ENCODE data around the gene CDKAL1.

The CDKAL1 gene

DNA sequence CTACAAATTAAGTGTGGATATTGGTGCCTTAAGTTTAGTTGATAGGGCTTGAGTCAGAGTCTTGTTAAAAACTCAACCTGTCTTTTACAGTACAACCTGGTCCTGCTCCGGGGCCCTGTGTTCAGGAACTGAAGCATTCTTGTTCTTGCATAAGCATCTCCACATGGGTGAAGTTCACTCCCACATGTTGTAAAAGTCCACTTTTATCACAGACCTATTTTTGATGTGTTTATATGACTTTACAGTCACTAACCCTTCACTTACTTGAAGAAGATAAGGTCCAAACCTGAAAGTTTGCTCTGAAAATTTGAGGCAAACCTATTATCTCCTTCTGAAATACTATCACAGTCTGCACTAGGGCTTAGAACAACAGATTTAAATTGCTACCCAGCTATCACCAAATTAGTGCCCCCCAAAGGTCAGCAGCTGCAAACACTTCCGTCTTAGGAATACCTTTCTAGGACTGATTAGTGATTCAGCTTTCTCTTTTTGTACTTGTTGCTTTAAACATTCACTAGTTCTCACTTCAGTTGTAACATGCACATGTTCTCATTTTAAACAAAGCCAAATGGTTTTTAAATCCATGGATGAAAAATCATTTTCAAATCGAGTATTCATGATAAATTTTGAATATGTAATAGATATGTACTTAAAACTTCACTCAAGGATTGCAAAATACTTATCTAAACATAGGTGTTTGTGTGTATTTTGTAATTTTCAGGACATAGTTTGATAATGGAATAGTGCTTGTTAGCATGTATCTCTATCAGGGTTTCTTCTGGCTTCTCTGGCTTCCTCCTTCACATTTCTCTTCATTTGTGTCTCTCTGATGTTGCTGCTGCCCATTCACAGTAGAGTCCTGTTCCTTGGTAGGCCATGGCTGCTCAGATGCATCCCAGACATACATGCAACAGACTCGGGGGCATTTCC is 589.5 kb downstream of the CDKAL1 start:
- Histone ChIP-seq H3K9ac (ENCODE audit: low read depth, low read length) (no peak overlapping the region), H3K4me1 (ENCODE audit: control insufficient read depth, insufficient read depth, low read length) (no peaks in the 10 kb centered on the region), H3K4me3 (ENCODE audit: low read depth, low read length) (no peak overlapping the region), H3K27ac (ENCODE audit: low read depth, low read length) (no peak overlapping the region), H3K27me3 (ENCODE audit: control insufficient read depth, insufficient read depth, low read length) (no peaks in the 10 kb centered on the region), H3K36me3 (ENCODE audit: control insufficient read depth, insufficient read depth, low read length) (no peaks in the 10 kb centered on the region), H3K9me3 (ENCODE audit: control insufficient read depth, insufficient read depth, low read length) (no peaks in the 10 kb centered on the region)

- Histone ChIP-seq H3K4me3 (ENCODE audit: low read depth, low read length) (no peak overlapping the region), H3K27ac (ENCODE audit: low read depth, low read length) (no peak overlapping the region), H3K9me3 (ENCODE audit: control insufficient read depth, insufficient read depth, low read length) (no peaks in the 10 kb centered on the region), H3K27me3 (ENCODE audit: control insufficient read depth, insufficient read depth, low read length) (no peaks in the 10 kb centered on the region), H3K4me1 (ENCODE audit: control insufficient read depth, insufficient read depth, low read length) (peaks cover 32% of the 10 kb centered on the region), H3K36me3 (ENCODE audit: control insufficient read depth, insufficient read depth, low read length) (no peaks in the 10 kb centered on the region), H3K9ac (ENCODE audit: low read depth, low read length) (no peak overlapping the region)
Measured at GRCh38 chr6:21128601-21129000, 594.3 kb downstream of the CDKAL1 start.

GRCh38 chr6:21131406-21131805 is 597.1 kb downstream of the CDKAL1 start:
- no peak overlapping the region for H3K4me3 ChIP-seq (ENCODE audit: low read depth, low read length)
- no peaks in the 10 kb centered on the region for H3K27me3 ChIP-seq (ENCODE audit: control insufficient read depth, insufficient read depth, low read length)
- H3K36me3 ChIP-seq (ENCODE audit: control insufficient read depth, insufficient read depth, low read length) = no peaks in the 10 kb centered on the region
- no peak overlapping the region for H3K27ac ChIP-seq (ENCODE audit: low read depth, low read length)
- H3K4me1 ChIP-seq (ENCODE audit: control insufficient read depth, insufficient read depth, low read length) = peaks cover 46% of the 10 kb centered on the region
- H3K9ac ChIP-seq (ENCODE audit: low read depth, low read length) = no peak overlapping the region
- H3K9me3 ChIP-seq (ENCODE audit: control insufficient read depth, insufficient read depth, low read length) = no peaks in the 10 kb centered on the region

DNA sequence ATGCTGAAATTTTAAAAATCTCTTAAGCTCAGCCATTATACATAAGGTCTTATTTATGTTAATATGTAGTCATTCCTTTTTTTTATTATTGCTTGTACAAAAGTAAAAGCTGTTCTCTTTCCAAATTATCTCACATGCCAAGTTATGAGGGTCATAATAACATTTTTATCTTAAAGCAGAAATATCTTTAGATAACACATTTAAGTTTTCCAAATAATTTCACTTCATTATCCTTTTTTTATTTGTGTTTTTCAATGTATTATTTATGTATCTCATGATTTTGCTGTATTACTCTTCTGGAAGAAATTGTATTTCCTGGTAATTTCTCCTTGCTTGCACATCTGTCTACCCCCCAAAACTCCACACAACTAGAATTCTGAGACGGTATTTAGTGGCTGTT is 598.2 kb downstream of the CDKAL1 start:
- Histone ChIP-seq H3K4me1 (ENCODE audit: control insufficient read depth, insufficient read depth, low read length) (peaks cover 52% of the 10 kb centered on the region), H3K9me3 (ENCODE audit: control insufficient read depth, insufficient read depth, low read length) (no peaks in the 10 kb centered on the region), H3K9ac (ENCODE audit: low read depth, low read length) (no peak overlapping the region), H3K27ac (ENCODE audit: low read depth, low read length) (no peak overlapping the region), H3K27me3 (ENCODE audit: control insufficient read depth, insufficient read depth, low read length) (no peaks in the 10 kb centered on the region), H3K4me3 (ENCODE audit: low read depth, low read length) (no peak overlapping the region), H3K36me3 (ENCODE audit: control insufficient read depth, insufficient read depth, low read length) (no peaks in the 10 kb centered on the region)

GRCh38 chr6:21132856-21133838 is 598.9 kb downstream of the CDKAL1 start:
- H3K27ac ChIP-seq (ENCODE audit: low read depth, low read length) = no peak overlapping the region

GRCh38 chr6:21133901-21134300 is 599.6 kb downstream of the CDKAL1 start:
- H3K27ac ChIP-seq (ENCODE audit: low read depth, low read length) = no peak overlapping the region
- no peak overlapping the region for H3K9ac ChIP-seq (ENCODE audit: low read depth, low read length)

More at GRCh38 chr6:21132856-21133838, 598.9 kb downstream of the CDKAL1 start:
- no peak overlapping the region for H3K9ac ChIP-seq (ENCODE audit: low read depth, low read length)
- peaks cover 59% of the 10 kb centered on the region for H3K4me1 ChIP-seq (ENCODE audit: control insufficient read depth, insufficient read depth, low read length)
- no peaks in the 10 kb centered on the region for H3K36me3 ChIP-seq (ENCODE audit: control insufficient read depth, insufficient read depth, low read length)
- H3K27me3 ChIP-seq (ENCODE audit: control insufficient read depth, insufficient read depth, low read length) = no peaks in the 10 kb centered on the region
- no peaks in the 10 kb centered on the region for H3K9me3 ChIP-seq (ENCODE audit: control insufficient read depth, insufficient read depth, low read length)
- H3K4me3 ChIP-seq (ENCODE audit: low read depth, low read length) = no peak overlapping the region

GRCh38 chr6:21134356-21134755 is 600.1 kb downstream of the CDKAL1 start:
- no peaks in the 10 kb centered on the region for H3K27me3 ChIP-seq (ENCODE audit: control insufficient read depth, insufficient read depth, low read length)
- H3K27ac ChIP-seq (ENCODE audit: low read depth, low read length) = no peak overlapping the region
- no peaks in the 10 kb centered on the region for H3K36me3 ChIP-seq (ENCODE audit: control insufficient read depth, insufficient read depth, low read length)
- H3K4me3 ChIP-seq (ENCODE audit: low read depth, low read length) = no peak overlapping the region; the same call in 1 of the 2 replicates
- peaks cover 63% of the 10 kb centered on the region for H3K4me1 ChIP-seq (ENCODE audit: control insufficient read depth, insufficient read depth, low read length)
- no peaks in the 10 kb centered on the region for H3K9me3 ChIP-seq (ENCODE audit: control insufficient read depth, insufficient read depth, low read length)
- no peak overlapping the region for H3K9ac ChIP-seq (ENCODE audit: low read depth, low read length)

More at GRCh38 chr6:21133901-21134300, 599.6 kb downstream of the CDKAL1 start:
- Histone ChIP-seq H3K4me3 (ENCODE audit: low read depth, low read length) (no peak overlapping the region; the same call in 1 of the 2 replicates), H3K27me3 (ENCODE audit: control insufficient read depth, insufficient read depth, low read length) (no peaks in the 10 kb centered on the region), H3K9me3 (ENCODE audit: control insufficient read depth, insufficient read depth, low read length) (no peaks in the 10 kb centered on the region), H3K4me1 (ENCODE audit: control insufficient read depth, insufficient read depth, low read length) (peaks cover 63% of the 10 kb centered on the region), H3K36me3 (ENCODE audit: control insufficient read depth, insufficient read depth, low read length) (no peaks in the 10 kb centered on the region)

DNA sequence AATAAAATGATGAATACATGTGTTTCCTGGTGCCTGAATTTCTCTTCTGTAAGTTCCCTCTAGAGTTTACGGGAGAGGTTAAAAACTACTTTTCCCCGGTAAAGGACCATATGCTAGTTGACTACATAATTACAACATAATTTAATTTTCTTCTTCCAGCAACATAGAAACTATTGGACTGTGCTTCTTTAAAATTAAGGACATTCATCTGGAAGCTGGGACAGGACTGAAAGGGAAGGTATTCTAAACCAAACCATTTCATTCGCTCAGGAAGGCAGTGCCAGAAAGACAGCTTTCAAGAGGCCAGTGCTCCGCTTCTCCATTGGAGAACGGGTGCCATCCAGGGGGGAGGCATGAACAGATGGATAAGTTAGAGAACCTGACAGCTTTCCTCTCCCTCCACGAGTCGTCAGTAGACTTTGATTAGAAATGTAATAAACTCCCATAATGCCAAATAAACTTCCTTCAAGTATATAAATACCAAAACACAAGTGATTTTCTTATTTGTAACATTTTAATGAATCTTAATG is 601.3 kb downstream of the CDKAL1 start:
- Histone ChIP-seq H3K27me3 (ENCODE audit: control insufficient read depth, insufficient read depth, low read length) (no peaks in the 10 kb centered on the region), H3K27ac (ENCODE audit: low read depth, low read length) (no peak overlapping the region), H3K9ac (ENCODE audit: low read depth, low read length) (no peak overlapping the region), H3K4me3 (ENCODE audit: low read depth, low read length) (no peak overlapping the region), H3K9me3 (ENCODE audit: control insufficient read depth, insufficient read depth, low read length) (no peaks in the 10 kb centered on the region), H3K4me1 (ENCODE audit: control insufficient read depth, insufficient read depth, low read length) (peaks cover 61% of the 10 kb centered on the region), H3K36me3 (ENCODE audit: control insufficient read depth, insufficient read depth, low read length) (no peaks in the 10 kb centered on the region)

GRCh38 chr6:21137700-21138335 is 603.6 kb downstream of the CDKAL1 start:
- Histone ChIP-seq H3K4me3 (ENCODE audit: low read depth, low read length) (no peak overlapping the region), H3K9me3 (ENCODE audit: control insufficient read depth, insufficient read depth, low read length) (no peaks in the 10 kb centered on the region), H3K27ac (ENCODE audit: low read depth, low read length) (no peak overlapping the region), H3K36me3 (ENCODE audit: control insufficient read depth, insufficient read depth, low read length) (no peaks in the 10 kb centered on the region), H3K4me1 (ENCODE audit: control insufficient read depth, insufficient read depth, low read length) (peaks cover 39% of the 10 kb centered on the region), H3K9ac (ENCODE audit: low read depth, low read length) (no peak overlapping the region), H3K27me3 (ENCODE audit: control insufficient read depth, insufficient read depth, low read length) (no peaks in the 10 kb centered on the region)

DNA sequence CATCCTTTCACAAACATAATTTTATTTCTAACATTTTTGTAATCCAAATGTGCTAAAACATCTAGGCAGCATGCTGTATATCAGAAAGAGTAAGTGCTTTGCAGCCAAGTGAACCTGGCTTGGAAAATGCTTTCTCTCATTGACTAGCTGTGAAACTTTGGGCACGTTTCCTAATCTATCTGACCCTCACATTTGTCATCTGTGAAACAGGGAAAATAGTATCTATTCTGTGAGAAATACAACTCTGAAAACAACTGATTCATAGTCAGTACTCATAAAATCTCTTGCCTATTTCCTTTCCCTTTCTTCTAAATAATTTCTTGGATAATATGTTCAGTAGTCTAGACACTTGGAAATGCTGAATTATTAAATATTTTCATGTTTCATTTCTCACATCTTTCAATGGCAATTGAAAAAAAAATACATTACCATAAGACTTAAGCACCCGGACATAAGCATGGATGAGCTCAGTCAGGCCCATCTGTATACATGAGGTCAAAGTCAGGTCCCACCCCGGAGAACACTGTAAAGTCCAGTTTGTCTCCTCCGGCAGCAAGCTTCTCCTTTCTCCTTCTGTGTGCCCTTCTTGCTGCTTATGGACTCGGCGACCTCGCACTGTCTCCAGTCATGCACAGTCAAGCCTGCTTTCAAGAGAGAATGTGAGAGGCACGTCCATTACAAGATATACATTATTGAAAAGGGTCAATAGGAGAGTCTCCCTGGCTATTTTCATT is 604.2 kb downstream of the CDKAL1 start:
- H3K9ac ChIP-seq (ENCODE audit: low read depth, low read length) = no peak overlapping the region
- H3K36me3 ChIP-seq (ENCODE audit: control insufficient read depth, insufficient read depth, low read length) = no peaks in the 10 kb centered on the region
- no peaks in the 10 kb centered on the region for H3K27me3 ChIP-seq (ENCODE audit: control insufficient read depth, insufficient read depth, low read length)
- no peak overlapping the region for H3K4me3 ChIP-seq (ENCODE audit: low read depth, low read length)
- no peak overlapping the region for H3K27ac ChIP-seq (ENCODE audit: low read depth, low read length)
- H3K9me3 ChIP-seq (ENCODE audit: control insufficient read depth, insufficient read depth, low read length) = no peaks in the 10 kb centered on the region
- peaks cover 32% of the 10 kb centered on the region for H3K4me1 ChIP-seq (ENCODE audit: control insufficient read depth, insufficient read depth, low read length)

Measured in HUES48 (cell line).